Measurements from ENCODE around the gene RASA1.

GRCh38 chr5:87372705-87373104, 105.0 kb downstream of the RASA1 start:
- TF ChIP-seq, protein P1, sequence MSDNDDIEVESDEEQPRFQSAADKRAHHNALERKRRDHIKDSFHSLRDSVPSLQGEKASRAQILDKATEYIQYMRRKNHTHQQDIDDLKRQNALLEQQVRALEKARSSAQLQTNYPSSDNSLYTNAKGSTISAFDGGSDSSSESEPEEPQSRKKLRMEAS (IDR thresholded peaks at IDR 0.05; ENCODE audit: low read depth, low read length), result no peak
- TF ChIP-seq CTCF (IDR thresholded peaks at IDR 0.05; ENCODE audit: low read depth, low read length), result no peak
